Sciatic nerve (tissue), 2 donors: Measurements from ENCODE around the gene BMERB1. TPM values are rescaled to one million over a fixed set of nuclear protein-coding genes. Genes with fewer than 3 reads are reported as not detected.
"Not testable (repeated sequence)": the region's sequence is repeated elsewhere in the genome, so short reads cannot be mapped to it uniquely, and the experiment has no call there.

Source experiments
- ATAC-seq: fragments of 200-7000 bp; cut with Tn5 transposase; one replicate; pipeline ENCODE4 v1.9.1; 2020; ENCODE audit warnings: mild to moderate bottlenecking, moderate library complexity
- DNase-seq: peaks from one replicate; pipeline ENCODE4 v3.0.0-alpha.2; 2020; ENCODE audit warnings: low spot score
- intact Hi-C: fragments of 100-400 bp; cut with DNase I; formaldehyde crosslinking; loops from one replicate; pipeline ENCODE4 v1.14.2; 2022
- total RNA-seq: library from RNA; stranded (reverse); fragmentation: NEBNext Ultra II Directional; extraction: Animal tissue kit (Norgen Biotek cat#: 25700); gene quantifications from one replicate; pipeline ENCODE4 v1.2.1, GENCODE V29; 2021
- donor health status: DM: no; HTN: no; CAD: no.
- donor health status: DM: no; HTN: no; CAD: no.

The BMERB1 gene
- total RNA-seq, 1 donor from 2014 or later: 40.0 TPM

DNA sequence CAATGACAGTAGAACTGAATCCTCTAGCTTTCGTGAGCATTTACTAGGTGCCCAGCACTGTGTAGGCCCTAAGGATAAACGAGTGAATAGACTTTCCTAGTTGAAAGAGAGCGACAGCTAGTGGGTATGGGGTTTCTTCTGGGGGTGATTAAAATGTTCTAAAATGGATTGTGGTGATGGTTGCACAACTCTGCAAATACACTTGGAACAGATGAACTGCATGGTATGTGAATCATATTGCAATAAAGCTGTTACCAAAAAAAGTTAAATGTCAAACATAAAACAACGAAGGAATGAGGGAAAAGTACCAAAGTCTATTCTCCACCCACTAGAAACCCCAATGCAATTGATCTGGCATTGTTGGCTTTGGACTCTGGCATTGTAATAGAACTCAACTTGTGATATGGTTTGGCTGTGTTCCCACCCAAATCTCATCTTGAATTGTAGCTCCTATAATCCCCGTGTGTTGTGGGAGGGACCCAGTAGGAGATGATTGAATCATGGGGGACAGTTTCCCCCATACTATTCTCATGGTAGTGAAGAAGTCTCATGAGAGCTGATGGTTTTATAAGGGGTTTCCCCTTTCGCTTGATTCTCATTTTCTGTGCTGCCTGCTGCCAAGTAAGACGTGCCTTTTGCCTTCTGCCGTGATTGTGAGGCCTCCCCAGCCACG, 138.1 kb downstream of the BMERB1 start:
- peak; percentile 73 for ATAC-seq

DNA sequence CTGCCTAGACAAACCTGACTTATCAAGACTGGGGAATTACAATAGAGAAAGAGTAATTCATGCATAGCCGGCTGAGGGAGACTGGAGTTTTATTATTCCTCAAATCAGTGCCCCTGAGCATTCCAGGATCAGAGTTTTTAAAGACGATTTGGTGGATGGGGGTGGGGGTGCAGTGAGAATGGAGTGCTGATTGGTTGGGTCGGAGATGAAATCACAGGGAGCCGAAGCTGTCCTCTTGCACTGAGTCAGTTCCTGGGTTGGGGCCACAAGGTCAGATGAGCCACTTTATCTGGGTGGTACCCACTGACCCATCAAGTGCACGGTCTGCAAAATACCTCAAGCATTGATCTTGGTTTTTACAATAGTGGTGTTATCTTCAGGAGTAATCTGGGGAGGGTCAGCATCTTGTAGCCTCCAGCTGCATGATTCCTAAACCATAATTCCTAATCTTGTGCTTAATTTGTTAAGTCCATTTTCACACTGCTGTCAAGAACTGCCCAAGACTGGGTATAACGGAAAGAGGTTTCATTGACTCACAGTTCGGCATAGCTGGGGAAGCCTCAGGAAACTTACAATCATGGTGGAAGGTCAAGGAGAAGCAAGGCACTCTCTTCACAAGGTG, 139.0 kb downstream of the BMERB1 start:
- ATAC-seq (no peak), DNase-seq (no peak)
- intact Hi-C loops: no loop called here

More for the DNA sequence above, 138.1 kb downstream of the BMERB1 start:
- DNase-seq: no peak
- intact Hi-C loops: no loop called here

DNA sequence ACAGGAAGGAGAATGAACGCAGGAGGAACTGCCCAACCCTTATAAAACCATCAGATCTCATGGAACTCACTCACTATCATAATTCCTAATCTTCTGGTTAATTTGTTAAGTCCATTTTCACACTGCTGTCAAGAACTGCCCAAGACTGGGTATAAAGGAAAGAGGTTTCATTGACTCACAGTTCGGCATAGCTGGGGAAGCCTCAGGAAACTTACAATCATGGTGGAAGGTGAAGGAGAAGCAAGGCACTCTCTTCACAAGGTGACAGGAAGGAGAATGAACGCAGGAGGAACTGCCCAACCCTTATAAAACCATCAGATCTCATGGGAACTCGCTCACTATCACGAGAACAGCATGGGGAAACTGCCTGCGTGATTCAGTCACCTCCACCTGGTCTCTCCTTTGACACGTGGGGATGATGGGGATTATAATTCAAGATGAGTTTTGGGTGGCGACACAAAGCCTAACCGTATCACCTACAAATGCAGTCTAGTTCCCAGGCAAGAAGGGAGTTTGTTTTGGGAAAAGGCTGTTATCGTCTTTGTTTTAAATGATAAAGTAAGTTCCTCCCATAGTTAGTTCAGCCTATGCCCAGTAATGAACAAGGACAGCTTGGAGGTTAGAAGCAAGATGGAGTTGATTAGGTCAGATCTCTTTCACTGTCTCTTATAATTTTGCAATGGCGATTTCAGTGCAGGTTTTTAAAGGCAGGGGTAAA, 139.7 kb downstream of the BMERB1 start:
- ATAC-seq, intact Hi-C loops, DNase-seq: not testable (repeated sequence)

DNA sequence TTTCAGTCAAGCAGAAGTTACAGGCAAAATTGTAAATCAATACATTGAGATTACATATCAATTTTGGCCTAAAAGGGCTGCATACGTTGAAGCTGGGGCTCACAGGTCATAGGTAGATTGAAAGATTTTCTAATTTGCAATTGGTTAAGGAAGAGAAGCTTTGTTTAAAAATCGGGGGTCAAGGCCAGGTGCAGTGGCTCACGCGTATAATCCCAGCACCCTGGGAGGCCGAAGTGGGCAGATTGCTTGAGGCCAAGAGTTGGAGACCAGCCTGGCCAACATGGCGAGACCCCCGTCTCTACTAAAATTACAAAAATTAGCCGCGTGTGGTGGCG, 140.2 kb downstream of the BMERB1 start:
- DNase-seq: no peak
- no peak for ATAC-seq
- intact Hi-C loops: no loop called here

DNA sequence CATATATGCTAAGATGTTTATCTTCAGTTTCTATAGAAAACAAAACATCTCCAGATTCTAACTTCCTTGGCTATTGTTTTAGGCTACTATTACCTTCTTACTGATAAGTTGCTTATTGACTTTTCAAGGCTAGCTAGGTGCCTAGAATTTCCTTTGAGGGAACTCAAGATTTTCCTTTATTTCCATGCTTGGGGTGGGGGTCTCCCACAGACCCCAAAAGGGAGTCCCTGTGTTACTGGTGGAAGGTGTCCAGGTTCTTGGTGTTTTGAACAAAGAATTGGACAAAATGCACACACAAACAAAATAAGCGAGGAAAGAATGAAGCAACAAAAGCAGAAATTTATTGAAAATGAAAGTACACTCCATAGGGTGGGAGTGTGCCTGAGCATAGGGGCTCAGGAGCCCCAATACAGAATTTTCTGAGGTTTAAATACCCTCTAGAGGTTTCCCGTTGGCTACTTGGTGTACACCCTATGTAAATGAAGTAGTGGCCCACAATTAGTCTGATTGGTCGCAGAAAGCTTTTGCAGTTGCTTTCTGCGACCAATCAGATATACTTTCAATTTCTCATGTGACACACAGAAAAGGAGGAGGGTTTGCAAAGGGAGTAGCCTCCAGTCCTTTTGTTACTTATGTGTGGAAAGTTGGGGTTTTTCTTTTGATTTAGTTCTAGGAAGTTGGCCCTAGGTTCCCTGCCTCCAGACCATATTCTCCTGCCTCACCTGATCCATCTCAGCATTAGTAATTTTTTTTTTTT, 141.1 kb downstream of the BMERB1 start:
- intact Hi-C loops: no loop called here
- DNase-seq (no peak), ATAC-seq (no peak)

DNA sequence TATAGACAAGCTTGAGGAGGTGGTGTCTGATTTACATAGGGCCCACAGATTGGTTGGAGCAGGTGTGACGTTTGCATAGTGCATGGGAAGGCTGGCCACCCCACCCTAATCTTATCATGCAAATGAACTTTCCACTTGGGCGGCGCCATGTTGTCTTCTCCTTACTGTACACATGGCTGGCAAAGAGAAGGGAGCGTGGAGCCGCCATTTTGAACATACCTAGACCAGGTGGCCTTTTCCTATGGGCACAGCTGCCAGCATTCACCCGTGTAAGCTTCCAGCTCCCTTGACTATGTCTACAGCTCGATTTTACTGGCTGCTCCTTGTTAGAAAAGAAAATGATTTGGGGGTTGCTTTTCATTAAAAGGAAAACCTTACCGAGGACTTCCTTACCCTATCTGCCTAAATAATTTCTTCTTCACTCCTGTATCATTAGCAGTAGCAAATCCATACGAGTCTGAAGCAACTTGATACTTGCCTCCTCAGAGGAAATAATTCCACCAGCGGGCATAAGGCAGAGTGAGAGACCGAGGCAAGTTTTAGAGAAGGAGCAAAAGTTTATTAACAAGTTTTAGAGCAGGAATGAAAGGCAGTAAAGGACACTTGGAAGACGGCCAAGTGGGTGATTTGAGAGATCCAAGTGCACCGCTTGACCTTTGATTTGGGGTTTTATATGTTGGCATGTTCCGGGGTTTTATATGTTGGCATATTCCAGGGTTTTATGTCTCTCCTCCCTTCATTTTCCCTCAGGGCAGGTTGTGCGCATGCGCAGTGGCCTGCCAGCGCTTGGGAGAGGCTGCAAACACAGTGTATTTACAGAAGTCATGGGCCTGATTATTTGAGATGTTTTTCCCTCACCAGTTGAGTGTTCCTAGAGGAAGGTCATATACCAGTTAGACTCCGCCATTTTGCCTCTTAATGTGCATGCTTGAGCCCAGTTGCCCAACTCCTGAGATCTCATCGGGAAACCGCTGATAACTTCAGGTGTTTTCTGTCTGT, 142.9 kb downstream of the BMERB1 start:
- intact Hi-C loops: no loop called here
- ATAC-seq (no peak), DNase-seq (no peak)

DNA sequence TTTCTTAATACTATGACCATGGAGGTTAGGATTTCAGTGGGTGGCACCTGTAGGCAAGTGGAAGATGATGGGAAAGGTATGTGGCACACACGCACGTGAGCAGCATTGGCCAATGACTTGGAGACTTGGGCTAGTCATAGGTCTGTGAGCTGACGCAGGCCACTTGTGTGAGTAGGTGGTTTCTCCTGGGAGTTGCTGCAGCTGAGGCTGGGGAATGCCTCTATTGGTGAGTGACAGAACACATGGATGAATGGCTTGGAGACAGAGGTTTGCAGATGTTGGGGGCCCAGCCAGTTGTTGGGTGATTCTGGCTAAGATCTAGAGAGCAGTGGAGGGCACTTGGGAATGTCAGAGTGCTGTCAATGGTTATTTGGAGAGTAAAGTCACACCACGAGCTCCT, 144.4 kb downstream of the BMERB1 start:
- intact Hi-C loops: no loop called here
- DNase-seq (no peak), ATAC-seq (no peak)

DNA sequence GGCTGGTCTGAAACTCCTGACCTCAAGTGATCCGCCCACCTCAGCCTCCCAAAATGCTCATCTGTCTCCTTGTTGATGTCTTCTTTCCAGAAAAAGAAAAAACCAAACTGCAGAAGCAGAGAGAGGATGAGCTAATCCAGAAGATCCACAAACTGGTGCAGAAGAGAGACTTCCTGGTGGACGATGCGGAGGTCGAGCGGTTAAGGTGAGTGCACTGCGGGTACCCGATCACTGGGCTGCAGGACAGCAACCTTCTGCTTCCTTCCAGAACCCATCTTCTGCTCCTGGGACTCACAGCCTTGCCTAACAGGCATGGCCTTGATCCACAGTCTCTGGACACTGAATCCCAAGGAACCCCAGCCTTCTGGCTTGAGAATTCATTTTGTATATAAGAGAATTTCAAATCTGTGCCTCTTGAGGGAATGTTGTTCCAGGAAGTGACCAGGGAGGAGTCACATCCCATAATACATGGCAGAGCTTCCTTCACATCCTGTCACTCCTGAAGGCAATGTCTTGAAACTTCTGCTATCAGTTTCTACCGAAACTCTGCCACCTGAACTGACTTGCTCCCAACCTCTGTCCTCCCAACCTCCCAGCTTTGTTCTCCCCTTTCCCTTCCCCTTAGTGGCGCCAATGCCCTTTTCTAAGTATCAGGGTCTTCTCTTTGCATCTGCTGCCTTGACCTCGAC, 146.9 kb downstream of the BMERB1 start:
- intact Hi-C loops: no loop called here
- DNase-seq (no peak), ATAC-seq (no peak)

DNA sequence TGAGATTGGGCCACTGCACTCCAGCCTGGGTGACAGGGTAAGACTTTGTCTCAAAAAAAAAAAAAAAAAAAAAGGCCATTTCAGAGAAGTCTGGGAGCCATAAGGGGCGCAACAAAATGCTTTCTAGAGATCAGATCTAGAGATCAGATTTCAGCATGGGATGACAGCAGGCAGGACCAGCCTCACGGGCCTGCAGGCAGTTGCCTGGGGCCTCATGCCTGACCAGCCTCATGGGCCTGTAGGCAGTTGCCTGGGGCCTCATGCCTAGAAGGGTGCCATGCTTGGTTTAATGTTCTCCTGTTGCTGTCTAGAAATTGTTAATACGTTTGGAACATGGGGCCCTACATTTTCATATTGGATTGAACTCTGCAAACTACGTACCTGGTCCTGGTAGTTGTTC, 149.1 kb downstream of the BMERB1 start:
- intact Hi-C loops: no loop called here
- no peak for ATAC-seq
- no peak for DNase-seq

DNA sequence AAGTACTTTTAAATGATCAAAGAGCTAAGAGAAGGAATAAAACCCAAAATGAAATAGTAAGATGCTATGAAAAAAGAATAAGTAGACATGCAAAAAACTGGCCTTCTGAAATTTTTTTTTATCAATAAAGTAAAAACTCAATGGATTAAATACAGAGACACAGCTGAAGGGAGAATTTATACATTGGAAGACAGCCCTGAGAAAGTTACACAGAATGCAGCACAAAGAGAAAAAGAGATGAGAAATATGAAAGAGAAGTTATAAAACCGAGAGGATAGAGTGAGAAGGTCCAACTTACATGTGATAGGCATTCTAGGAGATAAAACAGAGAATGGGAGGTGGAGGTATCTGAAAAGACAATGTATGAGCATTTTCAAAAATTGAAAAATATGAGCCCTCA, 151.6 kb downstream of the BMERB1 start:
- intact Hi-C loops: loop anchor here (2.0 kb wide), 1 partner anchor 25 kb away; no protein-coding TSS in a partner anchor
- DNase-seq: no peak

DNA sequence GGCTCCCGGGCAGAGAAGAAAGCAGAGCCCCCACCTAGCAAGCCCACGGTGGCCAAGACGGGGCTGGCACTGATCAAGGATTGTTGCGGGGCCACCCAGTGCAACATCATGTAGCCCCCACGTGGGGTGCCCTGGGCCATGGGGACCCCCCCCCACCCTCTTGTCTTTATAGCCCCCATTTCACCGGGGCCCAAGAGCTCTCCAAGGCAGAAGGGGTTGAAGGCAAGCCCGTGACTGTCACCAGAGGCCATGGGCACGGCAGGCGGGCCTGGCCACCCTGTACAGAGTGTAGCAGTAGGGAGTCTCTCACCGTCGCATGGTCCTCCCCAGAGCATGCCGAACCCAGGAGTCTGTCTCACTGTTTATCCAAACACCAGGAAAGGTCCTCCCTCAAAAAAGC, 152.3 kb downstream of the BMERB1 start:
- ATAC-seq: no peak
- DNase-seq: peak; percentile 32
- intact Hi-C loops: loop anchor here (2.0 kb wide), 1 partner anchor 26 kb away; no protein-coding TSS in a partner anchor

More for the DNA sequence above, 151.6 kb downstream of the BMERB1 start:
- ATAC-seq: no peak

DNA sequence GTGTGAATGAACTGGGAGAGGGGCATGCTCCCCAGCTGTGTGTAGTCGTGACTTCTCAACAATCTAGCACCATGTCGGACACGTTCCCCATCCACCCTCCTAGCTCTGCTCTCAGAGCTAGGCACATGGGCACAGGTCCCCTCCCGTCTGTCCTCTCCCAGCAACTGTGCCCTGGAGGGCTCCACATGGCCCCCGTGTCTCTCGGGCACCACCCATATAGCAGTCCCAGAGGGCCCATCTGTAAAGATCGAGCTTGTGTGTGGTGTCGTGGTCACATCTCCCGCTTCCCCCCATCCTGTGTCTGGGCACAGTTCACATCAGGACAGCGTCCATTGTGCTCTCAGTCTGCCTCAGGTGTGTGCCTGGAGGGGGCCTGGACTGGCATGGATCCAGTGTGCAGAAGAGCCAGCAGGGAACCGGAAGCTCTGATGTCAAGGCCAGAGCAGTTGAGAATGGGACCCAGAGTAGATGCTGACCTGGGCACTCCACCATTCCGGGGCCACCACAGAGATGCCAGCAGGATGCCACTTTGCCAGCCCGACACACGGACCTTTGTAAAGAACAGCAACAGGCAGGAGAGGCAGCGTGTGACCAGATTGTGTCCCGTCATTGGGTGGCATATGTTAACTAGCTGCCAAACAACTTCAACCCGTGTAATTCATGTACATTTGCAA, 152.9 kb downstream of the BMERB1 start:
- DNase-seq: no peak
- ATAC-seq: no peak
- intact Hi-C loops: loop anchor here (2.0 kb wide), 1 partner anchor 26 kb away; no protein-coding TSS in a partner anchor

DNA sequence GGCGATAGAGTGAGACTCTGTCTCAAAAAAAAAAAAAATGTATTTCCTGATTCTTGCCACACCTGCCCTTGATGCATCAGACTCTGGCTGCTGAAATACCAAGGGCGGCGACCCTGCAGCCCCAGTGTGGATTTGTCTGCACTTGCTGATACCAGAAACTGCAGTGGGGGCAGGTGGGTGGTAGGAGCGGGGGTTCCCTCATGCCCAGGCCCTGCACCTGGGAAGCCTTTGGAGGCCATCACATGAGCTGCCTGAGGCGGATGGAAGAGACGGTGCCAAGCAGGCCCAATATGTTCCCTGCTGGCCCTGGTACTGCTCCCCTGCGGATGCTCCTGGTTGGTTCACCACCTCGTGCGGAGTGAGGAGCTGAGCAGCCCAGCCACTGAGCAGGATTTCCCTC, 157.9 kb downstream of the BMERB1 start:
- DNase-seq: no peak

DNA sequence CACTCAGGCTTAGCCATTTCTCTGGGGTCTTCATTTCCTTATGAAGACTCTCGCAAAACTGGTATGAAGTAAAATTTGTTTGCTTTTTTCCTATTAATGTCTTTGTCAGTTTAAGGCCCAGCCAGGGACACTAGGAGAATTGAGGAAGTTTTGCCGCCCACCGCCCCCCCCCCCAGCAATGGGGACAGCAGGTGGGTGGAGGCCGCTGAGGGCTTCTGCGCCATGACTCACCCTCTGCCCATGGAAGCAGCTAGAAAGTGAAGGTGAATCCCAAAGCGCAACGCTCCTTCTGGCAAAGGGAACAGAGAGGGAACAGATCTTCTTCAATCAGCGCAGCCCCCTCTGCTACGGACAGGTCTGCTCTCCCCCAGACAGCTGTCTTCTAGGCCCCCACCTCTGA, 158.8 kb downstream of the BMERB1 start:
- ATAC-seq (no peak), DNase-seq (no peak)
- intact Hi-C loops: no loop called here

More for the DNA sequence above, 157.9 kb downstream of the BMERB1 start:
- ATAC-seq: no peak
- intact Hi-C loops: no loop called here

DNA sequence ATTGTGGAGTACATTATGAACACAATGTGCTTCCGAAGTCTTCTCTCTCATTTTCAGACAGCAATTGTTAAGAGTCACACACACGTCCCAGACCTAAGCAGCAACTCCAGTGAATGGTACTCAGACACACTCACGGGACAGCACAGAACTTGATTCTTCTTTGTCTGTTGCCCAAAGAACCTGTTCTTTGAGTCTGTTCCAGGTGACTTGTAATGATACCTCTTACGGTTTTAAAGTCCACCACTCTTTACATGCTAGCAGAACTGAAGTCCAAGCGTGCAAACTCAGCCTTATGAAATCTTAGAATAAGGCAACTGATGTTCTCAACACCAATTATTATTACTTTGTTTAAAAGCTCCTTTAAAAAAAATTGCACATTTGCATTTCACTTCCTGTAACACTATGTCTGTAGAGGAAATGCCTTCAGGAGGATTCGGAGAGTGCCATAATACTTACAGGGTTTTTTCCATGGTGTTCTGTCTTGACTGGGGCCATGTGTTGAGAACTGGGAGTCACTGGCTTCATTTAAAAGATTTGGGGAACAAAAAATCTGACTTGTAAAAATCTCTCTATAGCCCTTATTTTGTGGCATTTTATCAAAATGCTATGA, 160.4 kb downstream of the BMERB1 start:
- ATAC-seq: no peak
- no peak for DNase-seq
- intact Hi-C loops: no loop called here

DNA sequence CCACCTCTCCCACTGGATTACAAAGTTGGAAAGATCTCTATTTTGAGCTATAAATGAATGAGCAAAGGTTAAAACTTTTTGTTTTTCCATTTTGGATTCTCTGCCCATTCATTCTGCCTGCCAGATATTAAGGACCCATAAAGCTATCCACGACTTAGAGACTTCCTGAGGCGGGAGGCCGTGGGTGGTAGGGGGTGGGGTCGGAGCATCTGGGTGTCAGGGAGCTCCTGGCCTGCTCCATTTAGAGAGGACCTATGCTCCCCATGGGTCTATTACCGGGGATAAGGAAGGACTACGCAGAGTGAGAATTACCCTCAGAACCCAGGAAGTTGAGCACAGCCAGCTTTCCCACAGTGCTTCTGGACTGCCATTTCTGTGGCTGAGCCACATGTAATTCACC, 162.7 kb downstream of the BMERB1 start:
- no peak for DNase-seq
- ATAC-seq: peak; percentile 31
- intact Hi-C loops: no loop called here
